Keratinocyte (primary cell): ENCODE measurements around the gene LSM5. TPM values are rescaled to one million over a fixed set of nuclear protein-coding genes. Genes with fewer than 3 reads are reported as not detected.

Source experiments
- DNase-seq: peaks from one replicate; pipeline ENCODE4 v3.0.0-alpha.2; 2011; ENCODE audit warnings: low read depth, missing footprints, low spot score
- FAIRE-seq: peaks from 2 replicates; lab custom pipeline; 2011; peaks lifted over from hg19 to GRCh38; lab: Jason Lieb, UNC
- H2AFZ ChIP-seq: 2 replicates; pipeline ENCODE4 v1.6.0; 2012; ENCODE audit warnings: low read length, control low read depth, inconsistent platforms; ENCODE audit not compliant: control insufficient read depth
- H3K27ac ChIP-seq: 2 replicates; pipeline ENCODE4 v1.5.1; 2011; ENCODE audit warnings: low read length; ENCODE audit not compliant: control insufficient read depth, insufficient read depth
- H3K27me3 ChIP-seq: 3 replicates; pipeline ENCODE4 v1.6.0; 2011; ENCODE audit warnings: low read length; ENCODE audit not compliant: control insufficient read depth, insufficient read depth; ENCODE audit errors: extremely low read depth
- H3K36me3 ChIP-seq, 2 experiments: 2 replicates in 1 of 2; 3 replicates in 1 of 2; pipeline ENCODE4 v1.5.1; 2011; ENCODE audit warnings: low read length in 2 of 2, mild to moderate bottlenecking in 1 of 2; ENCODE audit not compliant: control insufficient read depth in 2 of 2, insufficient read depth in 2 of 2; ENCODE audit errors: extremely low read depth in 1 of 2
- H3K4me1 ChIP-seq: 3 replicates; pipeline ENCODE4 v1.5.1; 2011; ENCODE audit warnings: low read length; ENCODE audit not compliant: control insufficient read depth, insufficient read depth; ENCODE audit errors: extremely low read depth
- H3K4me2 ChIP-seq: 3 replicates; pipeline ENCODE4 v1.6.0; 2011; ENCODE audit warnings: low read depth, low read length; ENCODE audit not compliant: control insufficient read depth, insufficient read depth; ENCODE audit errors: extremely low read depth
- H3K4me3 ChIP-seq, 3 experiments: fragments of 200-600 bp in 1 of 3; sonication (generic) in 1 of 3; 2 replicates in 2 of 3; 3 replicates in 1 of 3; pipeline ENCODE4 v1.5.1; 2011 to 2016; ENCODE audit warnings: low read length in 3 of 3, mild to moderate bottlenecking in 3 of 3, control low read depth in 2 of 3, inconsistent platforms in 1 of 3, low read depth in 1 of 3, mixed read lengths in 1 of 3, mixed run types in 1 of 3, moderate library complexity in 1 of 3; ENCODE audit not compliant: control insufficient read depth in 2 of 3, insufficient read depth in 2 of 3; ENCODE audit errors: extremely low read depth in 1 of 3
- H3K79me2 ChIP-seq: 2 replicates; pipeline ENCODE4 v1.6.0; 2012; ENCODE audit warnings: low read length; ENCODE audit not compliant: control insufficient read depth, insufficient read depth
- H3K9ac ChIP-seq: 3 replicates; pipeline ENCODE4 v1.6.0; 2011; ENCODE audit warnings: low read length; ENCODE audit not compliant: control insufficient read depth, insufficient read depth; ENCODE audit errors: extremely low read depth
- H3K9me1 ChIP-seq: 3 replicates; pipeline ENCODE4 v1.6.0; 2011; ENCODE audit warnings: low read length; ENCODE audit not compliant: control insufficient read depth, insufficient read depth; ENCODE audit errors: extremely low read depth
- H3K9me3 ChIP-seq: 2 replicates; pipeline ENCODE4 v1.5.1; 2012; ENCODE audit warnings: low read depth, low read length; ENCODE audit not compliant: control insufficient read depth
- H4K20me1 ChIP-seq: 3 replicates; pipeline ENCODE4 v1.6.0; 2011; ENCODE audit warnings: low read length; ENCODE audit not compliant: control insufficient read depth, insufficient read depth; ENCODE audit errors: extremely low read depth
- CTCF ChIP-seq, 3 experiments: IDR thresholded peaks in 1 of 3; conservative IDR thresholded peaks in 1 of 3; optimal IDR thresholded peaks in 1 of 3; 2 replicates in 2 of 3; 3 replicates in 1 of 3; pipeline versions ENCODE3 to v1.5.1; 2011; ENCODE audit warnings: low read length in 3 of 3, mild to moderate bottlenecking in 3 of 3, moderate library complexity in 2 of 3, control low read depth in 1 of 3, inconsistent platforms in 1 of 3; ENCODE audit not compliant: insufficient read depth in 2 of 3; ENCODE audit errors: extremely low read depth in 1 of 3
- EZH2 ChIP-seq: IDR thresholded peaks from one replicate; pipeline ENCODE4 v1.6.1; 2012; ENCODE audit warnings: inconsistent platforms, mild to moderate bottlenecking, low read length, moderate library complexity
- dilution Hi-C: fragments of 300-500 bp; cut with MboI; formaldehyde crosslinking; loops from one replicate; pipeline ENCODE4 v1.7.0; 2020; ENCODE audit warnings: low sequenced_read_pairs; ENCODE audit not compliant: extremely low pct_ligation_motif_present
- polyA plus RNA-seq, 5 experiments: library from polyadenylated mRNA; depleted of rRNA in 3 of 5; stranded (reverse) in 3 of 5; stranded (forward) in 1 of 5; unstranded in 1 of 5; fragments of >200 nt; gene quantifications; 1 replicate in 1 of 5; 2 replicates in 3 of 5; 3 replicates in 1 of 5; pipeline versions ENCODE4 v1.2.1 to v1.2.3, GENCODE V29; 2011 to 2012; ENCODE audit warnings: missing spikeins in 2 of 5, low read depth in 1 of 5, low replicate concordance in 1 of 5

Gene LSM5
- polyA plus RNA-seq, 1 donor (not counting 4 experiments of a cell fraction or from before 2014, with no cell fraction given), result 90.2 TPM

- FAIRE-seq, result peak; percentile 90
These were observed 10.5 kb downstream of the LSM5 start for GRCh38 chr7:32479574-32480200.

GRCh38 chr7:32477649-32477980 lies 12.6 kb downstream of the LSM5 start:
- no peak for FAIRE-seq

More at GRCh38 chr7:32479574-32480200, 10.5 kb downstream of the LSM5 start:
- Histone ChIP-seq H2AFZ (no peak overlapping the region), H3K36me3 (no peaks in the 10 kb centered on the region), H3K9me3 (no peaks in the 10 kb centered on the region), H3K4me2 (no peak overlapping the region), H3K4me1 (peaks cover 34% of the 10 kb centered on the region), H3K4me3 (no peak overlapping the region), H3K9me1 (no peaks in the 10 kb centered on the region), H3K79me2 (no peaks in the 10 kb centered on the region), H3K27me3 (no peaks in the 10 kb centered on the region), H3K27ac (no peak overlapping the region), H4K20me1 (no peaks in the 10 kb centered on the region), H3K9ac (no peak overlapping the region)
- DNase-seq, result no peak
- dilution Hi-C loops, result no loop called here
- TF ChIP-seq EZH2 (no peak), CTCF (optimal IDR thresholded peaks at IDR 0.05 in 1 of 3, IDR thresholded peaks at IDR 0.05 in 1 of 3, conservative IDR thresholded peaks at IDR 0.05 in 1 of 3; ENCODE audit: extremely low read depth in 1 of 3, insufficient read depth in 2 of 3, low read length in 3 of 3) (peak; percentile 76 to 96 (median 91))

More at GRCh38 chr7:32477649-32477980, 12.6 kb downstream of the LSM5 start:
- Histone ChIP-seq H3K9me1 (no peaks in the 10 kb centered on the region), H3K9ac (peak overlapping the region; percentile 55), H3K4me3 (peak overlapping the region in 1 of 3 experiments; percentile 26), H3K27me3 (no peaks in the 10 kb centered on the region), H3K4me1 (peaks cover 38% of the 10 kb centered on the region), H3K9me3 (no peaks in the 10 kb centered on the region), H2AFZ (peak overlapping the region; percentile 43), H3K79me2 (no peaks in the 10 kb centered on the region), H3K36me3 (no peaks in the 10 kb centered on the region), H4K20me1 (no peaks in the 10 kb centered on the region), H3K27ac (peak overlapping the region; percentile 84), H3K4me2 (peak overlapping the region; percentile 65)
- dilution Hi-C loops, result no loop called here
- TF ChIP-seq CTCF (optimal IDR thresholded peaks at IDR 0.05 in 1 of 3, IDR thresholded peaks at IDR 0.05 in 1 of 3, conservative IDR thresholded peaks at IDR 0.05 in 1 of 3; ENCODE audit: extremely low read depth in 1 of 3, insufficient read depth in 2 of 3, low read length in 3 of 3), result no peak
- TF ChIP-seq EZH2, result no peak
- DNase-seq, result no peak
